K562 (cell line): ENCODE measurements around the gene GMPR. TPM values are rescaled to one million over a fixed set of nuclear protein-coding genes. Genes with fewer than 3 reads are reported as not detected.

Source experiments
- ATAC-seq: fragments of 200-7000 bp; cut with Tn5 transposase; 3 replicates; pipeline ENCODE4 v1.9.1; 2020; ENCODE audit warnings: moderate library complexity
- BruUV-seq: library from RNA; stranded (reverse); fragments of 400-500 nt; replicated peaks from 2 replicates; lab custom pipeline; 2021; lab: Mats Ljungman, UMichigan
- CTCF ChIA-PET: fragments of 300-600 bp; formaldehyde crosslinking; extraction: SDS; loops from one replicate; lab custom pipeline; 2021; ENCODE audit warnings: low intra/inter-chr PET ratio; lab: Yijun Ruan, JAX
- POLR2A ChIA-PET: fragments of 300-600, 350-650 bp; sonication (Branson Sonifier 250); formaldehyde crosslinking; extraction: SDS; loops from one replicate; lab custom pipeline; 2021; ENCODE audit warnings: antibody characterized with exemption, inconsistent platforms; lab: Yijun Ruan, JAX
- DNase-seq, 4 experiments: peaks; one replicate each; pipeline versions ENCODE4 v3.0.0 to v3.0.0-alpha.2; 2011 to 2018; ENCODE audit warnings: low spot score in 3 of 4, mixed read lengths in 3 of 4; ENCODE audit errors: extremely low read depth in 1 of 4
- FAIRE-seq: peaks from 2 replicates; lab custom pipeline; 2011; peaks lifted over from hg19 to GRCh38; lab: Jason Lieb, UNC
- H2AFZ ChIP-seq: 2 replicates; pipeline ENCODE4 v1.6.0; 2011; ENCODE audit warnings: low read depth, low read length, control low read depth, inconsistent platforms
- H3K27ac ChIP-seq: fragments of 200-600 bp; 3 replicates; pipeline ENCODE4 v1.8.0; 2011; ENCODE audit warnings: low read depth, mild to moderate bottlenecking, control low read depth, inconsistent platforms, low read length, moderate library complexity, mixed read lengths; ENCODE audit errors: extremely low read depth
- H3K27me3 ChIP-seq, 2 experiments: fragments of 300-600 bp in 1 of 2; 2 replicates in 1 of 2; 3 replicates in 1 of 2; pipeline versions ENCODE4 v1.6.0 to v1.8.0; 2011; ENCODE audit warnings: inconsistent platforms in 2 of 2, low read length in 2 of 2, mild to moderate bottlenecking in 1 of 2, mixed read lengths in 1 of 2, moderate library complexity in 1 of 2; ENCODE audit not compliant: control insufficient read depth in 2 of 2, insufficient read depth in 2 of 2
- H3K36me3 ChIP-seq: fragments of 300-600 bp; 3 replicates; pipeline ENCODE4 v1.8.0; 2011; ENCODE audit warnings: mild to moderate bottlenecking, low read length, inconsistent platforms; ENCODE audit not compliant: control insufficient read depth, insufficient read depth
- H3K4me1 ChIP-seq, 2 experiments: fragments of 200-600 bp in 1 of 2; replicated peaks in 1 of 2; 2 replicates in 1 of 2; 3 replicates in 1 of 2; pipeline versions ENCODE4 v1.5.1 to v1.8.0; 2011; ENCODE audit warnings: inconsistent platforms in 2 of 2, low read length in 2 of 2, mild to moderate bottlenecking in 1 of 2, mixed read lengths in 1 of 2, moderate library complexity in 1 of 2; ENCODE audit not compliant: control insufficient read depth in 2 of 2, insufficient read depth in 2 of 2
- H3K4me2 ChIP-seq: 2 replicates; pipeline ENCODE4 v1.6.1; 2011; ENCODE audit warnings: low read length, control low read depth, inconsistent platforms, mixed read lengths; ENCODE audit not compliant: insufficient read depth
- H3K4me3 ChIP-seq: fragments of 200-600 bp; sonication (generic), shearing (Covaris generic); 2 replicates; pipeline ENCODE4 v1.5.1; 2016; ENCODE audit warnings: control low read depth, inconsistent platforms
- H3K79me2 ChIP-seq: fragments of 200-600 bp; 3 replicates; pipeline ENCODE4 v1.8.0; 2011; ENCODE audit warnings: low read length, inconsistent platforms; ENCODE audit not compliant: control insufficient read depth, insufficient read depth
- H3K9ac ChIP-seq, 2 experiments: 2 replicates each; pipeline versions ENCODE4 v1.6.0 to v1.6.1; 2011; ENCODE audit warnings: low read depth in 2 of 2, low read length in 2 of 2, control low read depth in 1 of 2, inconsistent platforms in 1 of 2, mild to moderate bottlenecking in 1 of 2, mixed read lengths in 1 of 2; ENCODE audit not compliant: insufficient read depth in 1 of 2
- H3K9me1 ChIP-seq: one replicate; pipeline ENCODE4 v1.6.0; 2011; ENCODE audit warnings: inconsistent platforms, mild to moderate bottlenecking, low read length, moderate library complexity; ENCODE audit not compliant: control insufficient read depth, insufficient read depth
- H3K9me3 ChIP-seq: replicated peaks from 2 replicates; pipeline ENCODE4 v1.5.1; 2011; ENCODE audit warnings: low read depth, low read length, inconsistent platforms; ENCODE audit not compliant: control insufficient read depth, insufficient read depth
- H4K20me1 ChIP-seq: replicated peaks from 2 replicates; pipeline ENCODE4 v1.6.1; 2011; ENCODE audit warnings: low read length, inconsistent platforms, mixed read lengths; ENCODE audit not compliant: control insufficient read depth, insufficient read depth
- ATF4 ChIP-seq: fragments of 450-650 bp; formaldehyde crosslinking; IDR thresholded peaks from 2 replicates; pipeline ENCODE4 v1.4.0; 2022; ENCODE audit warnings: mild to moderate bottlenecking, moderate library complexity
- COPS2 ChIP-seq: fragments of 450-650 bp; conservative IDR thresholded peaks from 2 replicates; pipeline ENCODE4 v1.6.1; 2016; ENCODE audit warnings: mild to moderate bottlenecking, moderate library complexity
- CTBP1 ChIP-seq: fragments of 450-650 bp; IDR thresholded peaks from 2 replicates; pipeline ENCODE4 v1.6.1; 2016; ENCODE audit warnings: borderline replicate concordance
- EHMT2 ChIP-seq: fragments of 450-650 bp; IDR thresholded peaks from 2 replicates; pipeline ENCODE4 v1.6.1; 2018; ENCODE audit warnings: antibody characterized with exemption
- L3MBTL2 ChIP-seq: fragments of 450-650 bp; IDR thresholded peaks from 2 replicates; pipeline ENCODE4 v1.6.1; 2016; ENCODE audit warnings: mild to moderate bottlenecking, moderate library complexity
- MXI1 ChIP-seq: IDR thresholded peaks from 2 replicates; pipeline ENCODE4 v1.6.1; 2011; ENCODE audit warnings: low read depth, mild to moderate bottlenecking, improper control_type of control experiment, low read length
- PHTF2 ChIP-seq: fragments of 250-450 bp; sonication (Bioruptor Pico); IDR thresholded peaks from 2 replicates; pipeline ENCODE4 v1.5.0; 2021; ENCODE audit warnings: mild to moderate bottlenecking
- RCOR1 ChIP-seq, 2 experiments: IDR thresholded peaks; 2 replicates each; pipeline ENCODE4 v1.6.1; 2012; ENCODE audit warnings: low read depth in 2 of 2, low read length in 2 of 2, borderline replicate concordance in 1 of 2, improper control_type of control experiment in 1 of 2
- SMAD3 ChIP-seq: fragments of 450-650 bp; formaldehyde crosslinking; conservative IDR thresholded peaks from 2 replicates; pipeline ENCODE4 v1.4.0; 2020; ENCODE audit warnings: mild to moderate bottlenecking
- SRF ChIP-seq, 2 experiments: fragments of 250-450, 450-650 bp in 1 of 2; sonication (Bioruptor Pico) in 1 of 2; sonication (generic) in 1 of 2; formaldehyde crosslinking; IDR thresholded peaks; 2 replicates each; pipeline versions ENCODE4 v1.5.0 to v1.5.1; 2020 to 2022; ENCODE audit warnings: mild to moderate bottlenecking in 1 of 2, missing genetic modification reagents in 1 of 2
- TAF7 ChIP-seq: fragments of 450-650 bp; IDR thresholded peaks from 2 replicates; pipeline ENCODE4 v1.6.1; 2016; ENCODE audit warnings: missing genetic modification characterization, missing compliant biosample characterization
- ZEB2 ChIP-seq: fragments of 450-650 bp; IDR thresholded peaks from 2 replicates; pipeline ENCODE4 v1.6.1; 2016
- ZFP36 ChIP-seq: fragments of 150-350 bp; IDR thresholded peaks from 2 replicates; pipeline ENCODE4 v1.6.1; 2018; ENCODE audit warnings: low read length, low read depth; ENCODE audit not compliant: partially characterized antibody
- ZNF175 ChIP-seq: fragments of 200-800 bp; sonication (Bioruptor generic); IDR thresholded peaks from 2 replicates; pipeline ENCODE4 v1.6.1; 2016; ENCODE audit warnings: low read depth, mild to moderate bottlenecking, missing genetic modification characterization, missing compliant biosample characterization
- ZZZ3 ChIP-seq: fragments of 450-650 bp; IDR thresholded peaks from 2 replicates; pipeline ENCODE4 v1.6.1; 2016; ENCODE audit warnings: antibody characterized with exemption, mild to moderate bottlenecking, moderate library complexity
- WGBS: fragments of 100-300 bp; shearing (Covaris generic); methylation state at CpG from one replicate; pipeline ENCODE4 v1.1.6; 2016; ENCODE audit warnings: low coverage, mixed read lengths; ENCODE audit not compliant: insufficient coverage; ENCODE audit errors: missing lambda C conversion rate; 5-methylcytosine and 5-hydroxymethylcytosine counted together
- in situ Hi-C: fragments of 300-500 bp; cut with MboI; formaldehyde crosslinking; loops from 4 replicates; pipeline ENCODE4 v1.15.0; 2018; ENCODE audit warnings: inconsistent platforms, mixed read lengths
- intact Hi-C: fragments of 100-400 bp; cut with micrococcal nuclease; formaldehyde crosslinking; loops from 2 replicates; pipeline ENCODE4 v1.14.2; 2022
- polyA plus RNA-seq, 8 experiments: library from polyadenylated mRNA; depleted of rRNA in 4 of 8; stranded (reverse) in 5 of 8; unstranded in 3 of 8; fragments of >200 nt; fragmentation: Nextera tagmentation in 2 of 8; fragmentation: Illumina TruSeq in 1 of 8; extraction: Ambion mirVana in 2 of 8; extraction: Trizol in 1 of 8; gene quantifications; 2 replicates each; pipeline versions ENCODE4 v1.2.1 to v1.2.3, GENCODE V29; 2011 to 2014; ENCODE audit warnings: inconsistent platforms in 1 of 8, missing spikeins in 1 of 8
- total RNA-seq, 7 experiments: library from RNA; depleted of rRNA in 6 of 7; stranded (reverse); fragments of >200 nt in 6 of 7; fragmentation: Illumina TruSeq in 2 of 7; extraction: Trizol in 2 of 7; gene quantifications; 2 replicates each; pipeline versions ENCODE4 v1.2.1 to v1.2.3, GENCODE V29; 2011 to 2021; ENCODE audit warnings: low replicate concordance in 1 of 7
- TF ChIP-seq, protein P1 (sequence below): IDR thresholded peaks from 3 replicates; pipeline ENCODE4 v1.6.1; 2011; ENCODE audit warnings: borderline replicate concordance, mild to moderate bottlenecking, moderate library complexity; ENCODE audit not compliant: insufficient read length; ENCODE audit errors: extremely low read depth

The GMPR gene
- total and polyA plus RNA-seq, 9 of the 15 experiments (the other 6 are each of a cell fraction or from before 2014, with no cell fraction given): 34.6 to 83.7 (median 49.8) TPM

DNA sequence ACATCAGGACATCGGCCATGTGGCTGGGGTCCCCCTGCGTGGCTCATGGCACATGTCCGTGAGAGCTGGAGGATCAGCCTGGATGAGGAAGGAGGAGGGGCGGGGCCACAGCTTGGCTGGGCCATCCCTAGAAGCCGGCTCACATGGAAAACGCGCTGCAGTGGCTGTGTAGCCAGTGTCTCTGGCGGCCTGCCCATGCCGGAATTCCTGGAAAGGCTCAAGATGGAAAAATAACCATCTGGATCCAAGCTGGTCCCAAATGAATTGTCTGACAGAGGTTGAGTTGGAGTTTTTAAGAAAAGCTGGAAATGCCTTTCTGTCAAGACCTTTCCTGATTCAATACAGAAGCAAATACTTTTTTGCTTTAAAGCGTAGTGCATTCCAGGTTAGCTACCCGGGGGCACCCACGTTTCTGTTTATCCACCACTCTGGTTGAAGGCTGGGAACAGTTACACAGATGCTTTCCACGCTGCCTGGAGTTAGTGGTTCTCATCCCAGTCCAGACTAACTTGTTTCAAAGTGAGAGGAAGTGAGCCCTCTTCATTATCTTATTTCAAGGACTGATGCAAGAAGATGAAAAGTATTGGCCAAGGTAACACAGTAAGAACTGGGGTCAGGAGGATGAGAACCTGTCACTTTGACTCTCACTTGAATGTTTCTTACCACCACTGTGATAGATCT is 99.0 kb downstream of the GMPR start (continued):
- peak; percentile 80 for TF ChIP-seq ZFP36
- TF ChIP-seq RCOR1 (IDR thresholded peaks at IDR 0.05; ENCODE audit: borderline replicate concordance in 1 of 2, low read depth in 2 of 2, low read length in 2 of 2): peak in 1 of 2 experiments; percentile 11; a peak in 1 of 4 replicates
- peak; percentile 62; the same call in 1 of the 2 replicates for TF ChIP-seq ZEB2
- peak; percentile 80; the same call in 1 of the 2 replicates for TF ChIP-seq ZNF175 (CRISPR knock-in tag)
- TF ChIP-seq CTBP1: peak; percentile 45; the same call in 1 of the 2 replicates
- TF ChIP-seq TAF7: no peak
- 0 out of 2 replicates have a peak, but pooled peaks have one; percentile 14 for TF ChIP-seq SMAD3 (CRISPR knock-in tag)

GRCh38 chr6:16338577-16339264 is 100.3 kb downstream of the GMPR start:
- Histone ChIP-seq H3K27ac (no peak overlapping the region), H3K36me3 (no peaks in the 10 kb centered on the region), H3K4me3 (no peak overlapping the region), H3K4me1 (peaks cover 7 to 17% of the 10 kb centered on the region in 2 experiments), H2AFZ (peak overlapping the region; percentile 11), H3K9me1 (no peaks in the 10 kb centered on the region), H3K4me2 (no peak overlapping the region), H3K79me2 (no peaks in the 10 kb centered on the region), H4K20me1 (no peaks in the 10 kb centered on the region), H3K9me3 (no peaks in the 10 kb centered on the region), H3K27me3 (no peaks in the 10 kb centered on the region; a peak in 1 of 5 replicates), H3K9ac (peak overlapping the region in 1 of 2 experiments; percentile 23; a peak in 1 of 4 replicates)
- no TSS peak for BruUV-seq
- no peak for FAIRE-seq
- 27% methylated on average over 10 of the region's 10 CpGs for WGBS
- DNase-seq: peak in 2 of 4 experiments; percentile 36 to 39
- peak; percentile 76 for ATAC-seq
- ChIA-PET POLR2A (interaction anchor here (1.0 to 1.2 kb wide), 2 partner anchors 19 to 170 kb away, joined by 3 read pairs; no protein-coding TSS in a partner anchor), CTCF (no interaction called here)
- in situ Hi-C loops: no loop called here
- intact Hi-C loops: no loop called here
- TF ChIP-seq EHMT2: no peak
- TF ChIP-seq COPS2: no peak
- no peak for TF ChIP-seq MXI1
- TF ChIP-seq ATF4: no peak
- TF ChIP-seq PHTF2: no peak
- TF ChIP-seq, protein P1, sequence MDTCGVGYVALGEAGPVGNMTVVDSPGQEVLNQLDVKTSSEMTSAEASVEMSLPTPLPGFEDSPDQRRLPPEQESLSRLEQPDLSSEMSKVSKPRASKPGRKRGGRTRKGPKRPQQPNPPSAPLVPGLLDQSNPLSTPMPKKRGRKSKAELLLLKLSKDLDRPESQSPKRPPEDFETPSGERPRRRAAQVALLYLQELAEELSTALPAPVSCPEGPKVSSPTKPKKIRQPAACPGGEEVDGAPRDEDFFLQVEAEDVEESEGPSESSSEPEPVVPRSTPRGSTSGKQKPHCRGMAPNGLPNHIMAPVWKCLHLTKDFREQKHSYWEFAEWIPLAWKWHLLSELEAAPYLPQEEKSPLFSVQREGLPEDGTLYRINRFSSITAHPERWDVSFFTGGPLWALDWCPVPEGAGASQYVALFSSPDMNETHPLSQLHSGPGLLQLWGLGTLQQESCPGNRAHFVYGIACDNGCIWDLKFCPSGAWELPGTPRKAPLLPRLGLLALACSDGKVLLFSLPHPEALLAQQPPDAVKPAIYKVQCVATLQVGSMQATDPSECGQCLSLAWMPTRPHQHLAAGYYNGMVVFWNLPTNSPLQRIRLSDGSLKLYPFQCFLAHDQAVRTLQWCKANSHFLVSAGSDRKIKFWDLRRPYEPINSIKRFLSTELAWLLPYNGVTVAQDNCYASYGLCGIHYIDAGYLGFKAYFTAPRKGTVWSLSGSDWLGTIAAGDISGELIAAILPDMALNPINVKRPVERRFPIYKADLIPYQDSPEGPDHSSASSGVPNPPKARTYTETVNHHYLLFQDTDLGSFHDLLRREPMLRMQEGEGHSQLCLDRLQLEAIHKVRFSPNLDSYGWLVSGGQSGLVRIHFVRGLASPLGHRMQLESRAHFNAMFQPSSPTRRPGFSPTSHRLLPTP: no peak
- peak; percentile 67; the same call in 1 of the 2 replicates for TF ChIP-seq L3MBTL2
- no peak for TF ChIP-seq ZZZ3
- TF ChIP-seq SRF (CRISPR knock-in tag; IDR thresholded peaks at IDR 0.05): no peak
